ENCODE data around the gene PARD3B.

Gene PARD3B

GRCh38 chr2:204862809-204863208 is 317.5 kb downstream of the PARD3B start:
- no peak overlapping the region for H3K27ac ChIP-seq (ENCODE audit: low read length)

GRCh38 chr2:204863336-204863735 is 318.1 kb downstream of the PARD3B start:
- H3K27ac ChIP-seq (ENCODE audit: low read length): no peak overlapping the region
- H3K9me2 ChIP-seq (replicated peaks; ENCODE audit: insufficient read depth, low read length): no peaks in the 10 kb centered on the region
- H3K4me1 ChIP-seq (ENCODE audit: low read length): no peaks in the 10 kb centered on the region
- H4K20me1 ChIP-seq (ENCODE audit: insufficient read depth, low read length): no peaks in the 10 kb centered on the region
- H3K9ac ChIP-seq (ENCODE audit: low read length): no peak overlapping the region
- no peaks in the 10 kb centered on the region for H3K27me3 ChIP-seq (replicated peaks; ENCODE audit: insufficient read depth, low read length)
- no peaks in the 10 kb centered on the region for H3K79me2 ChIP-seq (ENCODE audit: low read length)
- H3K36me3 ChIP-seq (replicated peaks; ENCODE audit: insufficient read depth, low read length): no peaks in the 10 kb centered on the region
- no peak overlapping the region for H3K4me3 ChIP-seq (ENCODE audit: low read length)
- no peak for TF ChIP-seq EZH2 (optimal IDR thresholded peaks at IDR 0.05; ENCODE audit: low read depth, low read length)
- no peak for TF ChIP-seq EZH2phosphoT487 (IDR thresholded peaks at IDR 0.05; ENCODE audit: low read length)
- no peak for TF ChIP-seq CTCF (IDR thresholded peaks at IDR 0.05; ENCODE audit: low read length)
- H3F3A ChIP-seq (ENCODE audit: insufficient read depth, low read length): no peaks in the 10 kb centered on the region
- no peak overlapping the region for H2AFZ ChIP-seq (ENCODE audit: low read length)
- no peak for DNase-seq
- H3K9me3 ChIP-seq (replicated peaks; ENCODE audit: insufficient read depth, low read length): no peaks in the 10 kb centered on the region
- no peak overlapping the region for H3K4me2 ChIP-seq (ENCODE audit: low read depth, low read length)

More at GRCh38 chr2:204862809-204863208, 317.5 kb downstream of the PARD3B start:
- Histone ChIP-seq H2AFZ (ENCODE audit: low read length) (no peak overlapping the region), H3K36me3 (replicated peaks; ENCODE audit: insufficient read depth, low read length) (no peaks in the 10 kb centered on the region), H3F3A (ENCODE audit: insufficient read depth, low read length) (no peaks in the 10 kb centered on the region), H3K27me3 (replicated peaks; ENCODE audit: insufficient read depth, low read length) (no peaks in the 10 kb centered on the region), H3K4me2 (ENCODE audit: low read depth, low read length) (no peak overlapping the region), H4K20me1 (ENCODE audit: insufficient read depth, low read length) (no peaks in the 10 kb centered on the region), H3K4me1 (ENCODE audit: low read length) (no peaks in the 10 kb centered on the region), H3K9me3 (replicated peaks; ENCODE audit: insufficient read depth, low read length) (no peaks in the 10 kb centered on the region), H3K9ac (ENCODE audit: low read length) (no peak overlapping the region), H3K4me3 (ENCODE audit: low read length) (no peak overlapping the region), H3K9me2 (replicated peaks; ENCODE audit: insufficient read depth, low read length) (no peaks in the 10 kb centered on the region), H3K79me2 (ENCODE audit: low read length) (no peaks in the 10 kb centered on the region)
- TF ChIP-seq EZH2 (optimal IDR thresholded peaks at IDR 0.05; ENCODE audit: low read depth, low read length) (no peak), EZH2phosphoT487 (IDR thresholded peaks at IDR 0.05; ENCODE audit: low read length) (no peak)
- DNase-seq: no peak

GRCh38 chr2:204869132-204869823 is 324.0 kb downstream of the PARD3B start:
- Histone ChIP-seq H3K79me2 (ENCODE audit: low read length) (no peaks in the 10 kb centered on the region), H3K9ac (ENCODE audit: low read length) (no peak overlapping the region), H3K27me3 (replicated peaks; ENCODE audit: insufficient read depth, low read length) (no peaks in the 10 kb centered on the region), H4K20me1 (ENCODE audit: insufficient read depth, low read length) (no peaks in the 10 kb centered on the region), H3K9me2 (replicated peaks; ENCODE audit: insufficient read depth, low read length) (no peaks in the 10 kb centered on the region), H3K4me1 (ENCODE audit: low read length) (no peaks in the 10 kb centered on the region), H3K4me3 (ENCODE audit: low read length) (no peak overlapping the region), H3F3A (ENCODE audit: insufficient read depth, low read length) (no peaks in the 10 kb centered on the region), H3K27ac (ENCODE audit: low read length) (no peak overlapping the region), H3K9me3 (replicated peaks; ENCODE audit: insufficient read depth, low read length) (no peaks in the 10 kb centered on the region), H3K36me3 (replicated peaks; ENCODE audit: insufficient read depth, low read length) (no peaks in the 10 kb centered on the region), H2AFZ (ENCODE audit: low read length) (no peak overlapping the region), H3K4me2 (ENCODE audit: low read depth, low read length) (no peak overlapping the region)
- DNase-seq: no peak
- no peak for TF ChIP-seq EZH2 (optimal IDR thresholded peaks at IDR 0.05; ENCODE audit: low read depth, low read length)
- TF ChIP-seq CTCF (IDR thresholded peaks at IDR 0.05; ENCODE audit: low read length): no peak
- no peak for TF ChIP-seq EZH2phosphoT487 (IDR thresholded peaks at IDR 0.05; ENCODE audit: low read length)

- TF ChIP-seq CTCF (IDR thresholded peaks at IDR 0.05; ENCODE audit: low read length) (no peak), EZH2 (optimal IDR thresholded peaks at IDR 0.05; ENCODE audit: low read depth, low read length) (no peak), EZH2phosphoT487 (IDR thresholded peaks at IDR 0.05; ENCODE audit: low read length) (no peak)
- no peak overlapping the region for H3K27ac ChIP-seq (ENCODE audit: low read length)
These were observed 324.8 kb downstream of the PARD3B start for GRCh38 chr2:204870053-204870452.

More at GRCh38 chr2:204870053-204870452, 324.8 kb downstream of the PARD3B start:
- Histone ChIP-seq H3K4me1 (ENCODE audit: low read length) (no peaks in the 10 kb centered on the region), H3K9ac (ENCODE audit: low read length) (no peak overlapping the region), H3F3A (ENCODE audit: insufficient read depth, low read length) (no peaks in the 10 kb centered on the region), H4K20me1 (ENCODE audit: insufficient read depth, low read length) (no peaks in the 10 kb centered on the region), H2AFZ (ENCODE audit: low read length) (no peak overlapping the region), H3K27me3 (replicated peaks; ENCODE audit: insufficient read depth, low read length) (no peaks in the 10 kb centered on the region), H3K9me3 (replicated peaks; ENCODE audit: insufficient read depth, low read length) (no peaks in the 10 kb centered on the region), H3K4me3 (ENCODE audit: low read length) (no peak overlapping the region), H3K4me2 (ENCODE audit: low read depth, low read length) (no peak overlapping the region), H3K79me2 (ENCODE audit: low read length) (no peaks in the 10 kb centered on the region), H3K9me2 (replicated peaks; ENCODE audit: insufficient read depth, low read length) (no peaks in the 10 kb centered on the region), H3K36me3 (replicated peaks; ENCODE audit: insufficient read depth, low read length) (no peaks in the 10 kb centered on the region)
- no peak for DNase-seq

All from MM.1S (cell line).